OCI-LY1 (cell line): ENCODE results near the gene TTN.

Experiments used
- CTCF ChIP-seq: fragments of 200-600 bp; sonication (generic), shearing (Covaris generic); IDR thresholded peaks from 2 replicates; pipeline ENCODE4 v1.5.1; 2017; ENCODE audit warnings: mild to moderate bottlenecking, antibody characterized with exemption, low read length, moderate library complexity, mixed read lengths
- EZH2 ChIP-seq: fragments of 200-600 bp; sonication (generic), shearing (Covaris generic); IDR thresholded peaks from 2 replicates; pipeline ENCODE4 v1.8.0; 2017; ENCODE audit warnings: borderline replicate concordance, mixed run types, mild to moderate bottlenecking, antibody characterized with exemption, low read length, moderate library complexity, mixed read lengths

- TF ChIP-seq CTCF (no peak), EZH2 (no peak)
Measured at GRCh38 chr2:178848335-178848734, 41.1 kb upstream of the TTN start.
